HG02938 (cell line): ENCODE results near the gene TMEM219.
"Not testable (repeated sequence)": the region's sequence is repeated elsewhere in the genome, so short reads cannot be mapped to it uniquely, and the experiment has no call there.

Source experiments
- ATAC-seq: cut with Tn5 transposase; IDR thresholded peaks from one replicate; pipeline ENCODE4 v1.9.1; 2021; ENCODE audit warnings: mild to moderate bottlenecking, moderate library complexity; ENCODE audit not compliant: unreplicated experiment

Gene TMEM219

GRCh38 chr16:30010844-30011713 lies 49.2 kb downstream of the TMEM219 start, which contains the start of gene DOC2A:
TSS of gene DOC2A (minus strand) at chr16:30011027. CDS start at chr16:30010222, 805 bp downstream.
- ATAC-seq, result no peak

- ATAC-seq, result no peak
These were observed 50.0 kb downstream of the TMEM219 start for GRCh38 chr16:30011714-30012504.

GRCh38 chr16:30012598-30012997 lies 50.7 kb downstream of the TMEM219 start:
- not testable (repeated sequence) for ATAC-seq

GRCh38 chr16:30015450-30015849 lies 53.6 kb downstream of the TMEM219 start:
- ATAC-seq, result not testable (repeated sequence)

- ATAC-seq, result no peak
These were observed 54.8 kb downstream of the TMEM219 start for GRCh38 chr16:30016555-30017276.

GRCh38 chr16:30017277-30017656 lies 55.4 kb downstream of the TMEM219 start:
- no peak for ATAC-seq

- ATAC-seq, result not testable (repeated sequence)
These were observed 56.1 kb downstream of the TMEM219 start for GRCh38 chr16:30017937-30018336.

GRCh38 chr16:30018731-30019158 lies 56.9 kb downstream of the TMEM219 start:
- ATAC-seq, result no peak
